Activated effector memory CD4-positive, alpha-beta T cell treated with anti-CD3 and anti-CD28 coated beads, Interleukin-2, amount 50 U/mL, for 16 hours (primary cell): Measurements from ENCODE around the gene DMRTA2.

Source experiments
- DNase-seq: peaks from one replicate; pipeline ENCODE4 v3.0.0-alpha.2; 2020

DMRTA2 gene

GRCh38 chr1:50371749-50372148 lies 51.5 kb downstream of the DMRTA2 start:
- no peak for DNase-seq

GRCh38 chr1:50369830-50370229 lies 53.4 kb downstream of the DMRTA2 start:
- DNase-seq, result no peak

GRCh38 chr1:50369008-50369634 lies 54.1 kb downstream of the DMRTA2 start:
- no peak for DNase-seq

- DNase-seq, result peak; percentile 66
Observed at GRCh38 chr1:50368179-50369007, 54.9 kb downstream of the DMRTA2 start.
